Chondrocyte (in vitro differentiated cells): ENCODE results near the gene ITIH4. TPM values are rescaled to one million over a fixed set of nuclear protein-coding genes. Genes with fewer than 3 reads are reported as not detected.
"Not testable (repeated sequence)": the region's sequence is repeated elsewhere in the genome, so short reads cannot be mapped to it uniquely, and the experiment has no call there.

Experiments used
- DNase-seq: peaks from one replicate; pipeline ENCODE4 v3.0.0; 2021; ENCODE audit warnings: mixed read lengths, low spot score
- H3K27ac Mint-ChIP-seq: one replicate; pipeline ENCODE4 v1.8.0; 2021; ENCODE audit warnings: mild to moderate bottlenecking, moderate library complexity, mixed read lengths; ENCODE audit not compliant: unreplicated experiment
- H3K27me3 Mint-ChIP-seq: 2 replicates; pipeline ENCODE4 v1.8.0; 2021; ENCODE audit warnings: low read depth, mixed read lengths
- H3K36me3 Mint-ChIP-seq: 2 replicates; pipeline ENCODE4 v1.8.0; 2021; ENCODE audit warnings: low read depth, mixed read lengths
- H3K4me1 Mint-ChIP-seq: 2 replicates; pipeline ENCODE4 v1.8.0; 2021; ENCODE audit warnings: low read depth, mild to moderate bottlenecking, mixed read lengths
- H3K4me3 Mint-ChIP-seq: one replicate; pipeline ENCODE4 v1.8.0; 2021; ENCODE audit warnings: mild to moderate bottlenecking, moderate library complexity, mixed read lengths; ENCODE audit not compliant: unreplicated experiment
- H3K9me3 Mint-ChIP-seq: 2 replicates; pipeline ENCODE4 v1.8.0; 2021; ENCODE audit warnings: low read depth, mixed read lengths
- CTCF ChIP-seq: fragments of 200-600 bp; sonication (generic); IDR thresholded peaks from 2 replicates; pipeline ENCODE4 v1.5.0; 2021; ENCODE audit warnings: antibody characterized with exemption, mild to moderate bottlenecking, moderate library complexity
- total RNA-seq: library from RNA; stranded (reverse); gene quantifications from 3 replicates; pipeline ENCODE4 v1.2.1, GENCODE V29; 2021

The ITIH4 gene
- total RNA-seq, 1 donor from 2014 or later: 5.2 TPM

GRCh38 chr3:52777127-52777958 lies 53.1 kb downstream of the ITIH4 start, which contains the start of gene ITIH1:
ITIH1 (plus strand) TSS chr3:52777599; CDS start chr3:52777616, 17 bp downstream.
- H3K27me3 Mint-ChIP-seq: peaks cover 13% of the 10 kb centered on the region
- H3K4me3 Mint-ChIP-seq: no peak within 1 kb of the TSS
- H3K4me1 Mint-ChIP-seq: no peaks in the 10 kb centered on the region
- no peaks in the 10 kb centered on the region for H3K9me3 Mint-ChIP-seq
- no peak for TF ChIP-seq CTCF
- no peak within 1 kb of the TSS for H3K27ac Mint-ChIP-seq
- peak; percentile 79 for DNase-seq
- H3K36me3 Mint-ChIP-seq: no peaks in the 10 kb centered on the region

GRCh38 chr3:52776486-52776885 lies 54.0 kb downstream of the ITIH4 start:
- H3K9me3 Mint-ChIP-seq, H3K27me3 Mint-ChIP-seq, H3K4me3 Mint-ChIP-seq, H3K27ac Mint-ChIP-seq, H3K4me1 Mint-ChIP-seq, DNase-seq, H3K36me3 Mint-ChIP-seq: not testable (repeated sequence)

DNA sequence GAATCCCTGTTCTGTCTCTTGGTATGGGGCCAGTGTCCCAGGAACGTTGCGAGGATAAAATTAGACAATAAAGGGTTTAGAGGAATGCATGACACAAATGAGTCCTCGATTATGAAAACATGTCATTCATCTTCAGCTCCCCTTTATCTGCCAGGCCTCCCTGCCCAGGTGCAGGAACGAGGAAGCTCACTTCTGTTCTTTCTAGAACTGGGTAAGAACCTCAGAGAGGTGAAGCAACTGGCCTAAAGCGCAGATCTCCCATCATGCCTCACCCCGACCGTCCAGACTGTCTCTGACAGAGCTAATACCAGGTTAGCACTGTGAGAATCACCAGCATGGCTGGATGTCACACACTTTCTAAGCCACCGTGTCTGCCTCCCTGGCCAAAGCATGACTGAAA lies 54.6 kb downstream of the ITIH4 start:
- H3K27ac Mint-ChIP-seq: no peak overlapping the region
- no peak for TF ChIP-seq CTCF
- H3K4me3 Mint-ChIP-seq: no peak overlapping the region
- no peak for DNase-seq
- H3K27me3 Mint-ChIP-seq: no peaks in the 10 kb centered on the region
- no peaks in the 10 kb centered on the region for H3K9me3 Mint-ChIP-seq
- no peaks in the 10 kb centered on the region for H3K36me3 Mint-ChIP-seq
- H3K4me1 Mint-ChIP-seq: peaks cover 7% of the 10 kb centered on the region

- no peaks in the 10 kb centered on the region for H3K9me3 Mint-ChIP-seq
- TF ChIP-seq CTCF: no peak
- peaks cover 7% of the 10 kb centered on the region for H3K4me1 Mint-ChIP-seq
- no peaks in the 10 kb centered on the region for H3K36me3 Mint-ChIP-seq
- H3K27me3 Mint-ChIP-seq: no peaks in the 10 kb centered on the region
- H3K4me3 Mint-ChIP-seq: no peak overlapping the region
- DNase-seq: no peak
- no peak overlapping the region for H3K27ac Mint-ChIP-seq
These were observed 55.3 kb downstream of the ITIH4 start for GRCh38 chr3:52774901-52775864.

- Mint-ChIP-seq H3K27ac (no peak overlapping the region), H3K4me3 (no peak overlapping the region), H3K9me3 (no peaks in the 10 kb centered on the region), H3K4me1 (peaks cover 17% of the 10 kb centered on the region), H3K36me3 (no peaks in the 10 kb centered on the region), H3K27me3 (no peaks in the 10 kb centered on the region)
- DNase-seq: no peak
- TF ChIP-seq CTCF: no peak
These were observed 56.3 kb downstream of the ITIH4 start for GRCh38 chr3:52774066-52774713.
